CD4-positive, alpha-beta memory T cell (primary cell): ENCODE measurements around the gene ROBO1. TPM values are rescaled to one million over a fixed set of nuclear protein-coding genes. Genes with fewer than 3 reads are reported as not detected.

Experiments used
- CTCF ChIA-PET: fragments of 350-600 bp; sonication (Branson Sonifier 250); formaldehyde crosslinking; loops from one replicate; lab custom pipeline; 2021; ENCODE audit warnings: inconsistent platforms; ENCODE audit not compliant: partially characterized antibody; lab: Charles Lee
- POLR2A ChIA-PET: fragments of 350-600 bp; sonication (Branson Sonifier 250); formaldehyde crosslinking; loops from one replicate; lab custom pipeline; 2021; ENCODE audit not compliant: partially characterized antibody; lab: Charles Lee
- DNase-seq, 5 donors: peaks; one replicate each; pipeline versions ENCODE4 v3.0.0 to v3.0.0-alpha.2; 2020 to 2022; ENCODE audit warnings: mixed read lengths in 1 of 5
- H3K27ac ChIP-seq: one replicate; pipeline ENCODE4 v1.7.0; 2013; ENCODE audit warnings: low read depth, low read length
- H3K27me3 ChIP-seq: 2 replicates; pipeline ENCODE4 v1.7.0; 2013; ENCODE audit warnings: mild to moderate bottlenecking, low read length, moderate library complexity; ENCODE audit not compliant: insufficient read depth
- H3K36me3 ChIP-seq: 2 replicates; pipeline ENCODE4 v1.7.0; 2013; ENCODE audit warnings: mild to moderate bottlenecking, low read length, moderate library complexity; ENCODE audit not compliant: insufficient read depth
- H3K4me1 ChIP-seq: 2 replicates; pipeline ENCODE4 v1.7.0; 2013; ENCODE audit warnings: mild to moderate bottlenecking, low read length, moderate library complexity; ENCODE audit not compliant: insufficient read depth
- H3K4me3 ChIP-seq, 2 donors: one replicate each; pipeline ENCODE4 v1.7.0; 2013; ENCODE audit warnings: low read length in 2 of 2, mild to moderate bottlenecking in 1 of 2
- H3K9me3 ChIP-seq, 2 donors: one replicate each; pipeline ENCODE4 v1.7.0; 2013; ENCODE audit warnings: low read length in 2 of 2, control low read depth in 1 of 2; ENCODE audit not compliant: control insufficient read depth in 1 of 2
- H3K27ac Mint-ChIP-seq, 7 donors: one replicate each; pipeline ENCODE4 v1.8.0; 2020 to 2021; ENCODE audit warnings: mixed read lengths in 7 of 7, mild to moderate bottlenecking in 6 of 7, inconsistent platforms in 3 of 7, moderate library complexity in 3 of 7
- H3K27me3 Mint-ChIP-seq, 2 donors: one replicate each; pipeline ENCODE4 v1.8.0; 2020 to 2021; ENCODE audit warnings: mixed read lengths in 2 of 2
- H3K36me3 Mint-ChIP-seq, 2 donors: one replicate each; pipeline ENCODE4 v1.8.0; 2020 to 2021; ENCODE audit warnings: mixed read lengths in 2 of 2, inconsistent platforms in 1 of 2, mild to moderate bottlenecking in 1 of 2
- H3K4me1 Mint-ChIP-seq, 4 donors: one replicate each; pipeline ENCODE4 v1.8.0; 2020 to 2021; ENCODE audit warnings: mixed read lengths in 4 of 4, mild to moderate bottlenecking in 1 of 4
- H3K4me3 Mint-ChIP-seq, 8 donors: one replicate each; pipeline ENCODE4 v1.8.0; 2020 to 2021; ENCODE audit warnings: mixed read lengths in 8 of 8, mild to moderate bottlenecking in 7 of 8, moderate library complexity in 6 of 8, inconsistent platforms in 3 of 8
- H3K9me3 Mint-ChIP-seq, 8 donors: one replicate each; pipeline ENCODE4 v1.8.0; 2020 to 2021; ENCODE audit warnings: mixed read lengths in 8 of 8, mild to moderate bottlenecking in 5 of 8, inconsistent platforms in 3 of 8, moderate library complexity in 1 of 8
- intact Hi-C: fragments of 100-400 bp; cut with micrococcal nuclease; formaldehyde crosslinking; loops from one replicate; pipeline ENCODE4 v1.15.1; 2023
- microRNA-seq: library from miRNA; unstranded; fragments of <30 nt; microRNA quantifications from one replicate; pipeline ENCODE4 v1.2.0, GENCODE V29; 2021; ENCODE audit warnings: borderline replicate concordance, borderline number of aligned reads, borderline microRNAs expressed, mixed read lengths
- polyA plus RNA-seq, 2 donors: library from polyadenylated mRNA; unstranded; fragments of 300-500 nt; fragmentation: Illumina TruSeq; gene quantifications; one replicate each; pipeline ENCODE4 v1.2.3, GENCODE V29; 2021
- total RNA-seq, 2 experiments: library from RNA; stranded (reverse); gene quantifications; one replicate each; pipeline ENCODE4 v1.2.3, GENCODE V29; 2021

ROBO1 gene
- total and polyA plus RNA-seq, 4 experiments from 2014 or later, result not detected

DNA sequence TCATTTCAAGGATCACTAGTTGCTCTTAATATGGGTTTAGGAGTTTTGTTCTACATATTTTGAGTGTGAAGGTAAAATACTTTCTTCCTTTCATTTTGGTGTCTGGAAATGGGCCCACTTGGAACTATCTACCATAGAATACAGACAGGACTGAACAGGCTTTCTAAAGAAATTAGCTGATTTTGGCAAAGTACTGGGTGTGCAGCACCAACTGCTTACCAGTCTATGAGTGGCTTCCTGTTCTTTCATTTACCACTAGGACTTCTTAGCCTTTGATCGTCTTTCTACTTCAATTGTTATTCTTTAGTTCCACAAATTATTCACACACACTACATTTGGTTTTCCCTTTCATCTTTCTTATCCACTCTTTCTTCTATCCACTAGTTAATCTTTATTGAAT is 1196.3 kb downstream of the ROBO1 start:
- H3K27me3 Mint-ChIP-seq, result no peaks in the 10 kb centered on the region
- H3K27me3 ChIP-seq, result no peaks in the 10 kb centered on the region
- H3K36me3 ChIP-seq, result no peaks in the 10 kb centered on the region
- POLR2A ChIA-PET, result no interaction called here
- H3K36me3 Mint-ChIP-seq, result no peaks in the 10 kb centered on the region
- no peak overlapping the region for H3K4me3 Mint-ChIP-seq
- CTCF ChIA-PET, result no interaction called here
- H3K9me3 Mint-ChIP-seq, result peaks cover 0 to 13% (median 4%) of the 10 kb centered on the region in 8 donors
- no peaks in the 10 kb centered on the region for H3K9me3 ChIP-seq
- H3K4me1 Mint-ChIP-seq, result no peaks in the 10 kb centered on the region
- H3K27ac Mint-ChIP-seq, result no peak overlapping the region
- no peaks in the 10 kb centered on the region for H3K4me1 ChIP-seq
- DNase-seq, result no peak
- intact Hi-C loops, result no loop called here
- H3K27ac ChIP-seq, result no peak overlapping the region
- H3K4me3 ChIP-seq, result no peak overlapping the region

GRCh38 chr3:78570496-78570895 is 1197.3 kb downstream of the ROBO1 start:
- Mint-ChIP-seq H3K9me3 (peaks cover 0 to 13% (median 5%) of the 10 kb centered on the region in 8 donors), H3K27ac (no peak overlapping the region), H3K27me3 (no peaks in the 10 kb centered on the region), H3K4me1 (no peaks in the 10 kb centered on the region), H3K4me3 (no peak overlapping the region), H3K36me3 (no peaks in the 10 kb centered on the region)
- ChIA-PET POLR2A (no interaction called here), CTCF (no interaction called here)
- no peaks in the 10 kb centered on the region for H3K9me3 ChIP-seq
- H3K27ac ChIP-seq, result no peak overlapping the region
- no peak overlapping the region for H3K4me3 ChIP-seq
- H3K27me3 ChIP-seq, result no peaks in the 10 kb centered on the region
- intact Hi-C loops, result no loop called here
- no peak for DNase-seq
- H3K4me1 ChIP-seq, result no peaks in the 10 kb centered on the region
- no peaks in the 10 kb centered on the region for H3K36me3 ChIP-seq

- no peaks in the 10 kb centered on the region for H3K27me3 Mint-ChIP-seq
- H3K9me3 Mint-ChIP-seq, result peaks cover 0 to 13% (median 5%) of the 10 kb centered on the region in 8 donors
- ChIA-PET POLR2A (no interaction called here), CTCF (no interaction called here)
- Histone ChIP-seq H3K36me3 (no peaks in the 10 kb centered on the region), H3K9me3 (no peaks in the 10 kb centered on the region), H3K4me1 (no peaks in the 10 kb centered on the region), H3K4me3 (no peak overlapping the region), H3K27ac (no peak overlapping the region), H3K27me3 (no peaks in the 10 kb centered on the region)
- no peaks in the 10 kb centered on the region for H3K36me3 Mint-ChIP-seq
- H3K27ac Mint-ChIP-seq, result no peak overlapping the region
- no peak for DNase-seq
- no peak overlapping the region for H3K4me3 Mint-ChIP-seq
- no peaks in the 10 kb centered on the region for H3K4me1 Mint-ChIP-seq
- intact Hi-C loops, result no loop called here
Measured at GRCh38 chr3:78569804-78570203, 1198.0 kb downstream of the ROBO1 start.

- DNase-seq, result no peak
- no peak overlapping the region for H3K4me3 ChIP-seq
- H3K27ac ChIP-seq, result no peak overlapping the region
- H3K4me3 Mint-ChIP-seq, result no peak overlapping the region
- no peaks in the 10 kb centered on the region for H3K4me1 ChIP-seq
- intact Hi-C loops, result no loop called here
- no peaks in the 10 kb centered on the region for H3K36me3 Mint-ChIP-seq
- ChIA-PET CTCF (no interaction called here), POLR2A (no interaction called here)
- no peaks in the 10 kb centered on the region for H3K4me1 Mint-ChIP-seq
- no peaks in the 10 kb centered on the region for H3K9me3 ChIP-seq
- H3K27me3 Mint-ChIP-seq, result no peaks in the 10 kb centered on the region
- no peaks in the 10 kb centered on the region for H3K27me3 ChIP-seq
- H3K9me3 Mint-ChIP-seq, result peaks cover 3 to 21% (median 12%) of the 10 kb centered on the region in 8 donors
- no peak overlapping the region for H3K27ac Mint-ChIP-seq
- no peaks in the 10 kb centered on the region for H3K36me3 ChIP-seq
Measured at GRCh38 chr3:78565712-78566111, 1202.1 kb downstream of the ROBO1 start.

GRCh38 chr3:78562328-78562727 is 1205.5 kb downstream of the ROBO1 start:
- Histone ChIP-seq H3K9me3 (no peaks in the 10 kb centered on the region), H3K36me3 (no peaks in the 10 kb centered on the region), H3K4me3 (no peak overlapping the region), H3K27me3 (no peaks in the 10 kb centered on the region), H3K4me1 (no peaks in the 10 kb centered on the region), H3K27ac (no peak overlapping the region)
- intact Hi-C loops, result no loop called here
- Mint-ChIP-seq H3K27ac (no peak overlapping the region), H3K27me3 (no peaks in the 10 kb centered on the region), H3K4me1 (no peaks in the 10 kb centered on the region), H3K4me3 (no peak overlapping the region), H3K9me3 (peaks cover 0 to 11% (median 9%) of the 10 kb centered on the region in 8 donors), H3K36me3 (no peaks in the 10 kb centered on the region)
- ChIA-PET POLR2A (no interaction called here), CTCF (no interaction called here)
- DNase-seq, result no peak

Small RNA genes within 50 kb of the gene (microRNA-seq; reads per million reads assigned to microRNA genes)
- gene MIR3923, result not detected
